ENCODE measurements around the gene ID3. TPM values are rescaled to one million over a fixed set of nuclear protein-coding genes. Genes with fewer than 3 reads are reported as not detected.
A peak's percentile ranks its signal among the peaks of the same experiment; 100 is the strongest.

ID3 gene
- total RNA-seq, 1 experiment from 2014 or later = 119 TPM

- H3K79me2 ChIP-seq (ENCODE audit: insufficient read depth, low read length) = no peaks in the 10 kb centered on the region
- Mint-ChIP-seq H3K9me3 (no peaks in the 10 kb centered on the region), H3K4me3 (no peak overlapping the region), H3K27me3 (ENCODE audit: low read depth) (peaks cover 7% of the 10 kb centered on the region), H3K27ac (no peak overlapping the region; a peak in 1 of 7 replicates), H3K4me1 (peaks cover 13% of the 10 kb centered on the region in 2 experiments), H3K36me3 (ENCODE audit: insufficient read depth in 1 of 3, low read depth in 3 of 3) (no peaks in the 10 kb centered on the region)
- no peak overlapping the region for H4K91ac ChIP-seq (ENCODE audit: insufficient read length, low read depth, low read length)
- H3K27ac ChIP-seq (ENCODE audit: insufficient read length, low read depth, low read length) = no peak overlapping the region
- H2BK5ac ChIP-seq (ENCODE audit: insufficient read length, low read length) = no peak overlapping the region
- H3K23ac ChIP-seq (ENCODE audit: insufficient read length, low read depth, low read length) = no peak overlapping the region
- no peak overlapping the region for H2BK15ac ChIP-seq (ENCODE audit: low read depth, low read length)
- H3K4me1 ChIP-seq (ENCODE audit: insufficient read depth, low read length) = no peaks in the 10 kb centered on the region
- no peak overlapping the region for H3K4ac ChIP-seq (ENCODE audit: low read depth, low read length)
- H3K18ac ChIP-seq (ENCODE audit: insufficient read length, low read depth, low read length) = no peak overlapping the region
- H2AK5ac ChIP-seq (ENCODE audit: insufficient read length, low read length) = no peak overlapping the region
- no peak overlapping the region for H2BK20ac ChIP-seq (ENCODE audit: low read depth, low read length, poor library complexity, severe bottlenecking)
- H3K23me2 ChIP-seq (ENCODE audit: insufficient read length, low read depth, low read length, poor library complexity, severe bottlenecking) = no peaks in the 10 kb centered on the region
- H3K4me2 ChIP-seq (ENCODE audit: insufficient read depth, insufficient read length, low read length) = no peak overlapping the region
- no peaks in the 10 kb centered on the region for H3K79me1 ChIP-seq (ENCODE audit: insufficient read depth, low read depth, low read length, poor library complexity, severe bottlenecking)
- H3T11ph ChIP-seq (ENCODE audit: low read length) = no peak overlapping the region
- peak; percentile 81 for DNase-seq
- H4K20me1 ChIP-seq (ENCODE audit: control insufficient read depth, insufficient read depth, insufficient read length) = no peaks in the 10 kb centered on the region
- no peak overlapping the region for H2AFZ ChIP-seq (ENCODE audit: low read length)
- H3K27me3 ChIP-seq (ENCODE audit: insufficient read depth, low read length) = no peaks in the 10 kb centered on the region
- H4K8ac ChIP-seq (replicated peaks; ENCODE audit: insufficient read length, low read depth, low read length) = no peak overlapping the region
- H2BK12ac ChIP-seq (ENCODE audit: insufficient read length, low read depth, low read length) = no peak overlapping the region
- no peak overlapping the region for H3K14ac ChIP-seq (ENCODE audit: insufficient read depth, low read length)
- no peak overlapping the region for H2BK120ac ChIP-seq (ENCODE audit: low read depth, low read length, poor library complexity, severe bottlenecking)
- TF ChIP-seq CTCF (conservative IDR thresholded peaks at IDR 0.05) = peak; percentile 96
- H3K56ac ChIP-seq (ENCODE audit: insufficient read length, low read depth, low read length) = no peak overlapping the region
- no peak overlapping the region for H4K5ac ChIP-seq (ENCODE audit: insufficient read length, low read depth, low read length)
- H3K9ac ChIP-seq (ENCODE audit: extremely low read depth, insufficient read length, low read length) = no peak overlapping the region
- no CpG with 5 or more reads among the region's 8 CpGs for WGBS (ENCODE audit: extremely low coverage, insufficient read length, low lambda C conversion rate)
- no peaks in the 10 kb centered on the region for H3K9me3 ChIP-seq (ENCODE audit: control insufficient read depth, low read depth, low read length)
Observed at GRCh38 chr1:23544444-23545389, 14.6 kb downstream of the ID3 start.
